Measurements from ENCODE around the gene SLC25A39. TPM values are rescaled to one million over a fixed set of nuclear protein-coding genes. Genes with fewer than 3 reads are reported as not detected.

Gene SLC25A39
- total and polyA plus RNA-seq, 2 of the 13 experiments (the other 11 are each of a cell fraction or from before 2014, with no cell fraction given) = 144 to 151 TPM

DNA sequence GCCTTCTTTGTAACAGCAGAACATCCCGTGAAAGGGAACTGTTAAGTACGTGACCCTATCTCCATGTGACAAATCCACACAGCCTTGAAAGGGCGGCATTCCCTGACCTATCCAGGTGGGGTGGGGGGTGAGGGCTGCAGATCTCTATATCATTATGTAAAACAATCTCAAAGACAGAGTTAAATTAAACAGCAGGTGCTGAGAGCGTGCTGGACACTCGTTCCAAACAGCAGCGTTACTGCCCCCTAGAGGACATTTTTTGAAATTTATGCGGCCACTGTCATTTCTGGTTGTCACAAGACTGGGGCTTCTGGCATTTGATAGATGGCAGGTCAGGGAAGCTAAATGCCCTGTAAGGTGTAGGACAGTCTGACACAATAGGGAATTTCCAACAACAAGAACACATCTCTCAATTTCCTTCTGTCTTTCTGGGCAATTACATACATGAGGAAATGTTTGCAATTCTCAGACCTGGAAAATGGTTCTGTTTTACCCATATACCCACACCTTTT is 6.7 kb upstream of the SLC25A39 start (continued):
- TF ChIP-seq, protein P1, sequence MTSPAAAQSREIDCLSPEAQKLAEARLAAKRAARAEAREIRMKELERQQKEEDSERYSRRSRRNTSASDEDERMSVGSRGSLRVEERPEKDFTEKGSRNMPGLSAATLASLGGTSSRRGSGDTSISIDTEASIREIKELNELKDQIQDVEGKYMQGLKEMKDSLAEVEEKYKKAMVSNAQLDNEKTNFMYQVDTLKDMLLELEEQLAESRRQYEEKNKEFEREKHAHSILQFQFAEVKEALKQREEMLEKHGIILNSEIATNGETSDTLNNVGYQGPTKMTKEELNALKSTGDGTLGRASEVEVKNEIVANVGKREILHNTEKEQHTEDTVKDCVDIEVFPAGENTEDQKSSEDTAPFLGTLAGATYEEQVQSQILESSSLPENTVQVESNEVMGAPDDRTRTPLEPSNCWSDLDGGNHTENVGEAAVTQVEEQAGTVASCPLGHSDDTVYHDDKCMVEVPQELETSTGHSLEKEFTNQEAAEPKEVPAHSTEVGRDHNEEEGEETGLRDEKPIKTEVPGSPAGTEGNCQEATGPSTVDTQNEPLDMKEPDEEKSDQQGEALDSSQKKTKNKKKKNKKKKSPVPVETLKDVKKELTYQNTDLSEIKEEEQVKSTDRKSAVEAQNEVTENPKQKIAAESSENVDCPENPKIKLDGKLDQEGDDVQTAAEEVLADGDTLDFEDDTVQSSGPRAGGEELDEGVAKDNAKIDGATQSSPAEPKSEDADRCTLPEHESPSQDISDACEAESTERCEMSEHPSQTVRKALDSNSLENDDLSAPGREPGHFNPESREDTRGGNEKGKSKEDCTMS (CRISPR knock-in tag; conservative IDR thresholded peaks at IDR 0.05) = no peak
- TF ChIP-seq, protein P2, sequence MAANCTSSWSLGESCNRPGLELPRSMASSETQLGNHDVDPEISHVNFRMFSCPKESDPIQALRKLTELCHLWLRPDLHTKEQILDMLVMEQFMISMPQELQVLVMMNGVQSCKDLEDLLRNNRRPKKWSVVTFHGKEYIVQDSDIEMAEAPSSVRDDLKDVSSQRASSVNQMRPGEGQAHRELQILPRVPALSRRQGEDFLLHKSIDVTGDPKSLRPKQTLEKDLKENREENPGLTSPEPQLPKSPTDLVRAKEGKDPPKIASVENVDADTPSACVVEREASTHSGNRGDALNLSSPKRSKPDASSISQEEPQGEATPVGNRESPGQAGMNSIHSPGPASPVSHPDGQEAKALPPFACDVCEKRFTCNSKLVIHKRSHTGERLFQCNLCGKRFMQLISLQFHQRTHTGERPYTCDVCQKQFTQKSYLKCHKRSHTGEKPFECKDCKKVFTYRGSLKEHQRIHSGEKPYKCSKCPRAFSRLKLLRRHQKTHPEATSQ (CRISPR knock-in tag; IDR thresholded peaks at IDR 0.05; ENCODE audit: borderline replicate concordance) = no peak
- TF ChIP-seq HNRNPL (IDR thresholded peaks at IDR 0.05; ENCODE audit: low read depth, low read length) (no peak), ZNF737 (CRISPR knock-in tag; IDR thresholded peaks at IDR 0.05; ENCODE audit: borderline replicate concordance) (no peak), STAG1 (CRISPR knock-in tag; IDR thresholded peaks at IDR 0.05) (peak; percentile 77), RXRA (CRISPR knock-in tag; IDR thresholded peaks at IDR 0.05) (no peak; the same call in 1 of the 2 replicates), DMAP1 (CRISPR knock-in tag; IDR thresholded peaks at IDR 0.05) (0 out of 2 replicates have a peak, but pooled peaks have one; percentile 29), ELF4 (CRISPR knock-in tag; IDR thresholded peaks at IDR 0.05; ENCODE audit: borderline replicate concordance) (no peak), SUZ12 (IDR thresholded peaks at IDR 0.05; ENCODE audit: low read depth, low read length) (no peak), RFX3 (CRISPR knock-in tag; IDR thresholded peaks at IDR 0.05) (no peak), ZFP1 (CRISPR knock-in tag; IDR thresholded peaks at IDR 0.05) (no peak), POLR2G (IDR thresholded peaks at IDR 0.05; ENCODE audit: low read depth, low read length) (no peak), SRSF4 (IDR thresholded peaks at IDR 0.05; ENCODE audit: low read depth, low read length, poor library complexity, severe bottlenecking) (no peak), ZNF598 (CRISPR knock-in tag; IDR thresholded peaks at IDR 0.05; ENCODE audit: borderline replicate concordance) (no peak), RXRB (CRISPR knock-in tag; IDR thresholded peaks at IDR 0.05; ENCODE audit: borderline replicate concordance) (no peak), ZNF768 (CRISPR knock-in tag; IDR thresholded peaks at IDR 0.05) (no peak), MTA3 (CRISPR knock-in tag; IDR thresholded peaks at IDR 0.05) (no peak), HIVEP1 (CRISPR knock-in tag; IDR thresholded peaks at IDR 0.05) (0 out of 2 replicates have a peak, but pooled peaks have one; percentile 25), ZNF577 (CRISPR knock-in tag; IDR thresholded peaks at IDR 0.05; ENCODE audit: borderline replicate concordance, low read depth) (no peak)
- TF ChIP-seq, protein P3, sequence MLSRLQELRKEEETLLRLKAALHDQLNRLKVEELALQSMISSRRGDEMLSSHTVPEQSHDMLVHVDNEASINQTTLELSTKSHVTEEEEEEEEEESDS (CRISPR knock-in tag; IDR thresholded peaks at IDR 0.05; ENCODE audit: borderline replicate concordance) = no peak
- TF ChIP-seq, protein P4, sequence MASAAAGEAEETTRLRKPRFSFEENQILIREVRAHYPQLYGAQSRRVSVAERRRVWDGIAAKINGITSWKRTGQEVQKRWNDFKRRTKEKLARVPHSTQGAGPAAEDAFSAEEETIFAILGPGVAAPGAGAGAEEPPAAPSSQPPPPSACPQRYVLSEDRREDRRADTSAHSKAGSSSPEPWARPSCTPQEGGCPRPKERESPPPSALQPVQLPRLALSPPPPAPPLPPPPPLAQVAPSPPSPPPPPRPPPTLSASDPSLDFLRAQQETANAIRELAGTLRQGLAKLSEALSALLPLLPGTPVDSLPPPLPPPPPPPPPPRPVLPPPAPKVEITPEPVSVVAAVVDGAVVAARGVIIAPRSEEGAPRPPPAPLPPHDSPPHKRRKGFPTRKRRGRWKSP (CRISPR knock-in tag; IDR thresholded peaks at IDR 0.05) = 0 out of 2 replicates have a peak, but pooled peaks have one; percentile 52
- TF ChIP-seq, protein P5, sequence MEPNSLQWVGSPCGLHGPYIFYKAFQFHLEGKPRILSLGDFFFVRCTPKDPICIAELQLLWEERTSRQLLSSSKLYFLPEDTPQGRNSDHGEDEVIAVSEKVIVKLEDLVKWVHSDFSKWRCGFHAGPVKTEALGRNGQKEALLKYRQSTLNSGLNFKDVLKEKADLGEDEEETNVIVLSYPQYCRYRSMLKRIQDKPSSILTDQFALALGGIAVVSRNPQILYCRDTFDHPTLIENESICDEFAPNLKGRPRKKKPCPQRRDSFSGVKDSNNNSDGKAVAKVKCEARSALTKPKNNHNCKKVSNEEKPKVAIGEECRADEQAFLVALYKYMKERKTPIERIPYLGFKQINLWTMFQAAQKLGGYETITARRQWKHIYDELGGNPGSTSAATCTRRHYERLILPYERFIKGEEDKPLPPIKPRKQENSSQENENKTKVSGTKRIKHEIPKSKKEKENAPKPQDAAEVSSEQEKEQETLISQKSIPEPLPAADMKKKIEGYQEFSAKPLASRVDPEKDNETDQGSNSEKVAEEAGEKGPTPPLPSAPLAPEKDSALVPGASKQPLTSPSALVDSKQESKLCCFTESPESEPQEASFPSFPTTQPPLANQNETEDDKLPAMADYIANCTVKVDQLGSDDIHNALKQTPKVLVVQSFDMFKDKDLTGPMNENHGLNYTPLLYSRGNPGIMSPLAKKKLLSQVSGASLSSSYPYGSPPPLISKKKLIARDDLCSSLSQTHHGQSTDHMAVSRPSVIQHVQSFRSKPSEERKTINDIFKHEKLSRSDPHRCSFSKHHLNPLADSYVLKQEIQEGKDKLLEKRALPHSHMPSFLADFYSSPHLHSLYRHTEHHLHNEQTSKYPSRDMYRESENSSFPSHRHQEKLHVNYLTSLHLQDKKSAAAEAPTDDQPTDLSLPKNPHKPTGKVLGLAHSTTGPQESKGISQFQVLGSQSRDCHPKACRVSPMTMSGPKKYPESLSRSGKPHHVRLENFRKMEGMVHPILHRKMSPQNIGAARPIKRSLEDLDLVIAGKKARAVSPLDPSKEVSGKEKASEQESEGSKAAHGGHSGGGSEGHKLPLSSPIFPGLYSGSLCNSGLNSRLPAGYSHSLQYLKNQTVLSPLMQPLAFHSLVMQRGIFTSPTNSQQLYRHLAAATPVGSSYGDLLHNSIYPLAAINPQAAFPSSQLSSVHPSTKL (CRISPR knock-in tag; IDR thresholded peaks at IDR 0.05) = peak; percentile 29; the same call in 1 of the 2 replicates
